Measurements from ENCODE around the gene RFTN1. TPM values are rescaled to one million over a fixed set of nuclear protein-coding genes. Genes with fewer than 3 reads are reported as not detected.

The RFTN1 gene
- total and polyA plus RNA-seq, 9 of the 15 experiments (the other 6 are each of a cell fraction or from before 2014, with no cell fraction given) = 0.08 to 0.51 (median 0.11) TPM; not detected in 6

DNA sequence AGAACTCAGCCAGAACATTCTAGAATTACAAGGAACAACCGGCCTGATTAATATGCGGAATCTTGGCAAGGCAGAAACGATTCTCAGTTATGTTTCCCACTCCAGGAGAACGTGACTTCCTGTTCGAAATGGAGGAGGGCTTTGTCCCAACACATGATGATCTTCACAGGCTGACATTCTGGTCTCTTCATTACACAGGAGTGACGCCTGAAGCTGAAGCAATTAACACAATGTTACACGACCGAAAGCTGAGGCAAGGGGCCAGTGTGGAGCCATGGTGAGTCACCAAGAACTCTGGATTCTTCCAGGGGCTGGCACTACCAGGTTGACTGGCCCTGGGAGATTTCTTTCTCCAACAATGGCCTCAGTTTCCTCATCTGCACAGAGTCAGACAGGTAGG is 40.9 kb downstream of the RFTN1 start:
- peak; percentile 46 for FAIRE-seq
- CTCF ChIA-PET (ENCODE audit: low intra/inter-chr PET ratio) = no interaction called here
- in situ Hi-C loops (cut with MboI) = no loop called here

More for the DNA sequence above, 40.9 kb downstream of the RFTN1 start:
- Histone ChIP-seq H3K79me2 (ENCODE audit: control insufficient read depth, insufficient read depth, low read length) (no peaks in the 10 kb centered on the region), H3K27ac (ENCODE audit: extremely low read depth, low read depth, low read length) (no peak overlapping the region), H3K9ac (ENCODE audit: insufficient read depth in 1 of 2, low read depth in 2 of 2, low read length in 2 of 2) (no peak overlapping the region; a peak in 1 of 4 replicates), H3K9me1 (ENCODE audit: control insufficient read depth, insufficient read depth, low read length) (no peaks in the 10 kb centered on the region), H2AFZ (ENCODE audit: low read depth, low read length) (no peak overlapping the region), H3K4me2 (ENCODE audit: insufficient read depth, low read length) (no peak overlapping the region), H3K4me1 (replicated peaks in 1 of 2; ENCODE audit: control insufficient read depth in 2 of 2, insufficient read depth in 2 of 2, low read length in 2 of 2) (peaks cover 0 to 3% of the 10 kb centered on the region in 2 experiments; a peak in 2 of 5 replicates), H3K4me3 (no peak overlapping the region), H3K36me3 (ENCODE audit: control insufficient read depth, insufficient read depth, low read length) (no peaks in the 10 kb centered on the region), H3K9me3 (replicated peaks; ENCODE audit: control insufficient read depth, insufficient read depth, low read depth, low read length) (no peaks in the 10 kb centered on the region), H3K27me3 (ENCODE audit: control insufficient read depth in 2 of 2, insufficient read depth in 2 of 2, low read length in 2 of 2) (peaks cover 0 to 12% of the 10 kb centered on the region in 2 experiments; a peak in 3 of 5 replicates), H4K20me1 (replicated peaks; ENCODE audit: control insufficient read depth, insufficient read depth, low read length) (no peaks in the 10 kb centered on the region)
- WGBS (ENCODE audit: insufficient coverage, low coverage, missing lambda C conversion rate) = 0% methylated on average over 8 of the region's 8 CpGs
- POLR2A ChIA-PET = interaction anchor here (1.1 kb wide), 1 partner anchor 158 kb away, joined by 3 read pairs; no protein-coding TSS in a partner anchor
- no peak for DNase-seq (ENCODE audit: extremely low read depth in 1 of 4, low spot score in 3 of 4)
- no TSS peak for BruUV-seq (replicated peaks)
- intact Hi-C loops (cut with micrococcal nuclease) = no loop called here
- TF ChIP-seq, protein P1, sequence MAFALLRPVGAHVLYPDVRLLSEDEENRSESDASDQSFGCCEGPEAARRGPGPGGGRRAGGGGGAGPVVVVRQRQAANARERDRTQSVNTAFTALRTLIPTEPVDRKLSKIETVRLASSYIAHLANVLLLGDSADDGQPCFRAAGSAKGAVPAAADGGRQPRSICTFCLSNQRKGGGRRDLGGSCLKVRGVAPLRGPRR (CRISPR knock-in tag; IDR thresholded peaks at IDR 0.05) = no peak
- no peak for TF ChIP-seq TAF1 (IDR thresholded peaks at IDR 0.05; ENCODE audit: control insufficient read depth, extremely low read depth, insufficient read depth, low read length, severe bottlenecking)
- no peak for TF ChIP-seq POLR2A (conservative IDR thresholded peaks at IDR 0.05)
- TF ChIP-seq ZNF41 (CRISPR knock-in tag; conservative IDR thresholded peaks at IDR 0.05) = no peak
- TF ChIP-seq ARHGAP35 (IDR thresholded peaks at IDR 0.05; ENCODE audit: partially characterized antibody) = no peak
- TF ChIP-seq CBFB (CRISPR knock-in tag; IDR thresholded peaks at IDR 0.05) = no peak
- no peak for TF ChIP-seq YY1 (IDR thresholded peaks at IDR 0.05; ENCODE audit: borderline replicate concordance in 1 of 3, control insufficient read depth in 1 of 3, extremely low read depth in 1 of 3, insufficient read depth in 3 of 3, insufficient read length in 1 of 3, insufficient replicate concordance in 2 of 3, low read depth in 1 of 3, low read length in 2 of 3)
- no peak for TF ChIP-seq HOXB6 (CRISPR knock-in tag; IDR thresholded peaks at IDR 0.05; ENCODE audit: borderline replicate concordance)
- no peak for TF ChIP-seq ELF4 (CRISPR knock-in tag; IDR thresholded peaks at IDR 0.05)
- no peak for TF ChIP-seq PCBP2 (IDR thresholded peaks at IDR 0.05; ENCODE audit: low read depth, low read length, poor library complexity, severe bottlenecking)
- TF ChIP-seq CBX8 (IDR thresholded peaks at IDR 0.05; ENCODE audit: borderline replicate concordance, extremely low read depth, low read depth, low read length, poor library complexity, severe bottlenecking) = no peak
- TF ChIP-seq HNRNPH1 (optimal IDR thresholded peaks at IDR 0.05; ENCODE audit: low read depth, low read length) = no peak
- ATAC-seq = no peak; the same call in 2 of the 3 replicates
